ENCODE measurements around the gene RAPGEF2. TPM values are rescaled to one million over a fixed set of nuclear protein-coding genes. Genes with fewer than 3 reads are reported as not detected.

The RAPGEF2 gene
- total RNA-seq, 1 experiment from 2014 or later: 37.1 TPM

- Histone ChIP-seq H3K9ac (ENCODE audit: extremely low read depth, insufficient read length, low read length) (no peak overlapping the region), H3K27me3 (ENCODE audit: insufficient read depth, low read length) (no peaks in the 10 kb centered on the region), H2BK12ac (ENCODE audit: insufficient read length, low read depth, low read length) (no peak overlapping the region), H3K27ac (ENCODE audit: insufficient read length, low read depth, low read length) (no peak overlapping the region), H2BK120ac (ENCODE audit: low read depth, low read length, poor library complexity, severe bottlenecking) (no peak overlapping the region), H3K23ac (ENCODE audit: insufficient read length, low read depth, low read length) (no peak overlapping the region), H3K9me3 (ENCODE audit: control insufficient read depth, low read depth, low read length) (no peaks in the 10 kb centered on the region), H2BK15ac (ENCODE audit: low read depth, low read length) (no peak overlapping the region), H3K4me2 (ENCODE audit: insufficient read depth, insufficient read length, low read length) (no peak overlapping the region), H4K5ac (ENCODE audit: insufficient read length, low read depth, low read length) (no peak overlapping the region), H4K20me1 (ENCODE audit: control insufficient read depth, insufficient read depth, insufficient read length) (no peaks in the 10 kb centered on the region), H4K8ac (replicated peaks; ENCODE audit: insufficient read length, low read depth, low read length) (no peak overlapping the region), H2BK5ac (ENCODE audit: insufficient read length, low read length) (no peak overlapping the region), H2BK20ac (ENCODE audit: low read depth, low read length, poor library complexity, severe bottlenecking) (no peak overlapping the region), H3K56ac (ENCODE audit: insufficient read length, low read depth, low read length) (no peak overlapping the region), H3K18ac (ENCODE audit: insufficient read length, low read depth, low read length) (no peak overlapping the region), H3K4me1 (ENCODE audit: insufficient read depth, low read length) (peaks cover 5% of the 10 kb centered on the region; the same call in 1 of the 2 replicates), H3T11ph (ENCODE audit: low read length) (no peak overlapping the region), H3K23me2 (ENCODE audit: insufficient read length, low read depth, low read length, poor library complexity, severe bottlenecking) (no peaks in the 10 kb centered on the region), H4K91ac (ENCODE audit: insufficient read length, low read depth, low read length) (no peak overlapping the region), H2AK5ac (ENCODE audit: insufficient read length, low read length) (no peak overlapping the region), H3K79me2 (ENCODE audit: insufficient read depth, low read length) (no peaks in the 10 kb centered on the region), H2AFZ (ENCODE audit: low read length) (no peak overlapping the region), H3K14ac (ENCODE audit: insufficient read depth, low read length) (no peak overlapping the region), H3K79me1 (ENCODE audit: insufficient read depth, low read depth, low read length, poor library complexity, severe bottlenecking) (no peaks in the 10 kb centered on the region), H3K4ac (ENCODE audit: low read depth, low read length) (no peak overlapping the region)
- WGBS (ENCODE audit: extremely low coverage, insufficient read length, low lambda C conversion rate): no CpG with 5 or more reads among the region's 5 CpGs
- no peak overlapping the region for H3K27ac Mint-ChIP-seq
- TF ChIP-seq CTCF (conservative IDR thresholded peaks at IDR 0.05): no peak
- DNase-seq: no peak
- no peak overlapping the region for H3K4me3 Mint-ChIP-seq
- no peaks in the 10 kb centered on the region; a peak in 1 of 7 replicates for H3K36me3 Mint-ChIP-seq (ENCODE audit: insufficient read depth in 1 of 3, low read depth in 3 of 3)
- H3K9me3 Mint-ChIP-seq: no peaks in the 10 kb centered on the region
- H3K4me1 Mint-ChIP-seq: peaks cover 8 to 12% of the 10 kb centered on the region in 2 experiments
- H3K27me3 Mint-ChIP-seq (ENCODE audit: low read depth): no peaks in the 10 kb centered on the region; the same call in 1 of the 2 replicates
These were observed 165.0 kb downstream of the RAPGEF2 start for GRCh38 chr4:159267869-159268285.
